HUES48 (cell line): Measurements from ENCODE around the gene HSD17B14.

Experiments used
- H3K27ac ChIP-seq: one replicate; pipeline ENCODE4 v1.7.0; 2013; ENCODE audit warnings: low read depth, low read length, inconsistent platforms
- H3K27me3 ChIP-seq: 2 replicates; pipeline ENCODE4 v1.6.1; 2013; ENCODE audit warnings: mild to moderate bottlenecking, low read length; ENCODE audit not compliant: control insufficient read depth, insufficient read depth
- H3K36me3 ChIP-seq: 2 replicates; pipeline ENCODE4 v1.6.1; 2013; ENCODE audit warnings: low read length; ENCODE audit not compliant: control insufficient read depth, insufficient read depth
- H3K4me1 ChIP-seq: 2 replicates; pipeline ENCODE4 v1.6.1; 2013; ENCODE audit warnings: mild to moderate bottlenecking, low read length; ENCODE audit not compliant: control insufficient read depth, insufficient read depth
- H3K4me3 ChIP-seq: 2 replicates; pipeline ENCODE4 v1.5.1; 2013; ENCODE audit warnings: mild to moderate bottlenecking, low read depth, low read length
- H3K9ac ChIP-seq: 2 replicates; pipeline ENCODE4 v1.6.1; 2013; ENCODE audit warnings: mild to moderate bottlenecking, low read depth, low read length, moderate library complexity
- H3K9me3 ChIP-seq: 2 replicates; pipeline ENCODE4 v1.6.1; 2013; ENCODE audit warnings: low read length; ENCODE audit not compliant: control insufficient read depth, insufficient read depth

The HSD17B14 gene

GRCh38 chr19:48821633-48822032, 14.7 kb downstream of the HSD17B14 start:
- Histone ChIP-seq H3K27me3 (no peaks in the 10 kb centered on the region), H3K27ac (no peak overlapping the region), H3K4me3 (no peak overlapping the region), H3K4me1 (no peaks in the 10 kb centered on the region), H3K9ac (no peak overlapping the region), H3K9me3 (no peaks in the 10 kb centered on the region), H3K36me3 (0 out of 2 replicates have a peak, but pooled peaks cover 5% of the 10 kb centered on the region)

GRCh38 chr19:48819366-48819816, 16.9 kb downstream of the HSD17B14 start:
- Histone ChIP-seq H3K9me3 (no peaks in the 10 kb centered on the region), H3K9ac (no peak overlapping the region), H3K4me3 (no peak overlapping the region), H3K27ac (no peak overlapping the region), H3K36me3 (0 out of 2 replicates have a peak, but pooled peaks cover 5% of the 10 kb centered on the region), H3K4me1 (no peaks in the 10 kb centered on the region), H3K27me3 (no peaks in the 10 kb centered on the region)

- H3K36me3 ChIP-seq: 0 out of 2 replicates have a peak, but pooled peaks cover 5% of the 10 kb centered on the region
- H3K9me3 ChIP-seq: no peaks in the 10 kb centered on the region
- peaks cover 1% of the 10 kb centered on the region; the same call in 1 of the 2 replicates for H3K4me1 ChIP-seq
- H3K4me3 ChIP-seq: no peak overlapping the region
- no peak overlapping the region for H3K27ac ChIP-seq
- H3K27me3 ChIP-seq: no peaks in the 10 kb centered on the region
- H3K9ac ChIP-seq: no peak overlapping the region
These were observed 18.0 kb downstream of the HSD17B14 start for GRCh38 chr19:48818234-48818820.

- H3K36me3 ChIP-seq: 0 out of 2 replicates have a peak, but pooled peaks cover 5% of the 10 kb centered on the region
- H3K4me1 ChIP-seq: peaks cover 7% of the 10 kb centered on the region; the same call in 1 of the 2 replicates
- no peak overlapping the region for H3K4me3 ChIP-seq
- no peaks in the 10 kb centered on the region for H3K9me3 ChIP-seq
- no peak overlapping the region for H3K27ac ChIP-seq
- H3K9ac ChIP-seq: no peak overlapping the region
- H3K27me3 ChIP-seq: no peaks in the 10 kb centered on the region
These were observed 18.6 kb downstream of the HSD17B14 start for GRCh38 chr19:48817585-48818124.

- H3K27ac ChIP-seq: no peak overlapping the region
- H3K9me3 ChIP-seq: no peaks in the 10 kb centered on the region
- no peak overlapping the region for H3K9ac ChIP-seq
- no peaks in the 10 kb centered on the region for H3K36me3 ChIP-seq
- H3K4me3 ChIP-seq: no peak overlapping the region
- H3K27me3 ChIP-seq: no peaks in the 10 kb centered on the region
- H3K4me1 ChIP-seq: peaks cover 9% of the 10 kb centered on the region; the same call in 1 of the 2 replicates
These were observed 20.3 kb downstream of the HSD17B14 start for GRCh38 chr19:48815870-48816501.

- no peak overlapping the region for H3K9ac ChIP-seq
- H3K36me3 ChIP-seq: no peaks in the 10 kb centered on the region
- peaks cover 11% of the 10 kb centered on the region for H3K4me1 ChIP-seq
- no peaks in the 10 kb centered on the region for H3K27me3 ChIP-seq
- no peak overlapping the region for H3K4me3 ChIP-seq
- no peak overlapping the region for H3K27ac ChIP-seq
- H3K9me3 ChIP-seq: no peaks in the 10 kb centered on the region
These were observed 21.4 kb downstream of the HSD17B14 start for GRCh38 chr19:48814895-48815294.

GRCh38 chr19:48813123-48813913, 23.0 kb downstream of the HSD17B14 start:
- no peaks in the 10 kb centered on the region for H3K9me3 ChIP-seq
- peaks cover 12% of the 10 kb centered on the region for H3K4me1 ChIP-seq
- no peak overlapping the region for H3K4me3 ChIP-seq
- peak overlapping the region; percentile 69 for H3K27ac ChIP-seq
- no peaks in the 10 kb centered on the region for H3K36me3 ChIP-seq
- H3K9ac ChIP-seq: no peak overlapping the region
- H3K27me3 ChIP-seq: no peaks in the 10 kb centered on the region

GRCh38 chr19:48812094-48812929, 24.0 kb downstream of the HSD17B14 start:
- Histone ChIP-seq H3K9me3 (no peaks in the 10 kb centered on the region), H3K27ac (peak overlapping the region; percentile 69), H3K27me3 (no peaks in the 10 kb centered on the region), H3K4me1 (peaks cover 13% of the 10 kb centered on the region), H3K9ac (peak overlapping the region; percentile 48; the same call in 1 of the 2 replicates), H3K4me3 (peak overlapping the region; percentile 58), H3K36me3 (no peaks in the 10 kb centered on the region)

GRCh38 chr19:48810151-48810550, 26.1 kb downstream of the HSD17B14 start:
- no peaks in the 10 kb centered on the region for H3K9me3 ChIP-seq
- H3K27me3 ChIP-seq: no peaks in the 10 kb centered on the region
- peak overlapping the region; percentile 38; the same call in 1 of the 2 replicates for H3K9ac ChIP-seq
- H3K36me3 ChIP-seq: no peaks in the 10 kb centered on the region
- peak overlapping the region; percentile 67 for H3K4me3 ChIP-seq
- H3K27ac ChIP-seq: peak overlapping the region; percentile 31
- peaks cover 19% of the 10 kb centered on the region for H3K4me1 ChIP-seq

GRCh38 chr19:48807590-48808308, 28.5 kb downstream of the HSD17B14 start:
- Histone ChIP-seq H3K9me3 (no peaks in the 10 kb centered on the region), H3K27me3 (no peaks in the 10 kb centered on the region), H3K27ac (peak overlapping the region; percentile 67), H3K4me3 (no peak overlapping the region), H3K4me1 (peaks cover 14% of the 10 kb centered on the region), H3K9ac (no peak overlapping the region), H3K36me3 (no peaks in the 10 kb centered on the region)
